H1 (cell line): ENCODE results near the gene LRRC42. TPM values are rescaled to one million over a fixed set of nuclear protein-coding genes. Genes with fewer than 3 reads are reported as not detected.

Experiments
- CTCF ChIA-PET: fragments of 300-600 bp; sonication (Branson Sonifier 250); formaldehyde crosslinking; loops from one replicate; lab custom pipeline; 2021; ENCODE audit not compliant: partially characterized antibody; lab: Charles Lee
- POLR2A ChIA-PET: fragments of 300-600 bp; sonication (Branson Sonifier 250); formaldehyde crosslinking; loops from one replicate; lab custom pipeline; 2021; ENCODE audit warnings: inconsistent platforms; ENCODE audit not compliant: partially characterized antibody; lab: Charles Lee
- DNase-seq, 2 experiments: peaks; one replicate each; pipeline versions ENCODE4 v3.0.0 to v3.0.0-alpha.2; 2010 to 2022; ENCODE audit warnings: low spot score in 2 of 2, low read depth in 1 of 2, mixed read lengths in 1 of 2
- FAIRE-seq: peaks from 2 replicates; lab custom pipeline; 2011; peaks lifted over from hg19 to GRCh38; lab: Jason Lieb, UNC
- H2AFZ ChIP-seq: 2 replicates; pipeline ENCODE4 v1.8.1; 2012; ENCODE audit warnings: low read length, inconsistent platforms
- H2AK5ac ChIP-seq: 2 replicates; pipeline ENCODE4 v1.6.1; 2013; ENCODE audit warnings: low read depth, low read length
- H2BK120ac ChIP-seq: replicated peaks from 2 replicates; pipeline ENCODE3; 2013; ENCODE audit warnings: low read depth, low read length, inconsistent platforms
- H2BK12ac ChIP-seq: 2 replicates; pipeline ENCODE4 v1.6.1; 2013; ENCODE audit warnings: low read depth, low read length
- H2BK15ac ChIP-seq: 2 replicates; pipeline ENCODE4 v1.6.1; 2013; ENCODE audit warnings: low read length
- H2BK20ac ChIP-seq: 2 replicates; pipeline ENCODE4 v1.6.1; 2013; ENCODE audit warnings: low read length
- H2BK5ac ChIP-seq: 2 replicates; pipeline ENCODE4 v1.6.1; 2013; ENCODE audit warnings: low read depth, low read length
- H3K14ac ChIP-seq: 2 replicates; pipeline ENCODE4 v1.6.1; 2013; ENCODE audit warnings: inconsistent platforms; ENCODE audit not compliant: insufficient read length
- H3K18ac ChIP-seq: 2 replicates; pipeline ENCODE4 v1.6.1; 2013; ENCODE audit warnings: low read length; ENCODE audit errors: extremely low read depth
- H3K23ac ChIP-seq: 2 replicates; pipeline ENCODE4 v1.6.1; 2013; ENCODE audit warnings: inconsistent platforms; ENCODE audit not compliant: insufficient read length
- H3K23me2 ChIP-seq: 2 replicates; pipeline ENCODE4 v1.6.1; 2013; ENCODE audit warnings: low read depth, low read length
- H3K27ac ChIP-seq: 2 replicates; pipeline ENCODE4 v1.6.1; 2011; ENCODE audit warnings: low read depth, low read length, inconsistent platforms
- H3K27me3 ChIP-seq, 4 experiments: replicated peaks in 1 of 4; 1 replicate in 1 of 4; 2 replicates in 3 of 4; pipeline versions ENCODE4 v1.6.1 to v1.8.1; 2011 to 2013; ENCODE audit warnings: low read length in 3 of 4, mild to moderate bottlenecking in 3 of 4, inconsistent platforms in 2 of 4, mixed read lengths in 2 of 4, moderate library complexity in 1 of 4; ENCODE audit not compliant: control insufficient read depth in 3 of 4, insufficient read depth in 3 of 4; ENCODE audit errors: extremely low read depth in 1 of 4
- H3K36me3 ChIP-seq, 4 experiments: 2 replicates each; pipeline versions ENCODE4 v1.6.1 to v1.8.1; 2011 to 2013; ENCODE audit warnings: mild to moderate bottlenecking in 4 of 4, low read length in 3 of 4, moderate library complexity in 2 of 4, control low read depth in 1 of 4, inconsistent platforms in 1 of 4; ENCODE audit not compliant: insufficient read depth in 4 of 4, control insufficient read depth in 2 of 4
- H3K4ac ChIP-seq: replicated peaks from 2 replicates; pipeline ENCODE3; 2013; ENCODE audit warnings: low read length, low read depth, mixed read lengths, inconsistent platforms; ENCODE audit not compliant: insufficient read length
- H3K4me1 ChIP-seq, 4 experiments: replicated peaks in 1 of 4; 1 replicate in 1 of 4; 2 replicates in 3 of 4; pipeline versions ENCODE4 v1.6.1 to v1.8.1; 2011 to 2013; ENCODE audit warnings: low read length in 3 of 4, inconsistent platforms in 2 of 4, mixed read lengths in 1 of 4; ENCODE audit not compliant: insufficient read depth in 4 of 4, control insufficient read depth in 3 of 4
- H3K4me2 ChIP-seq, 2 experiments: 2 replicates each; pipeline versions ENCODE4 v1.6.1 to v1.8.1; 2011 to 2013; ENCODE audit warnings: low read depth in 2 of 2, low read length in 2 of 2, control low read depth in 1 of 2, inconsistent platforms in 1 of 2, mild to moderate bottlenecking in 1 of 2; ENCODE audit not compliant: insufficient read depth in 1 of 2
- H3K4me3 ChIP-seq, 4 experiments: fragments of 200-600, 300-600 bp in 1 of 4; sonication (generic), shearing (Covaris generic), sonication (Bioruptor Twin) in 1 of 4; 2 replicates each; pipeline versions ENCODE4 v1.5.1 to v1.8.1; 2011 to 2016; ENCODE audit warnings: low read length in 4 of 4, low read depth in 3 of 4, control low read depth in 2 of 4, inconsistent platforms in 2 of 4, mild to moderate bottlenecking in 2 of 4, mixed read lengths in 1 of 4, moderate library complexity in 1 of 4; ENCODE audit not compliant: insufficient read depth in 2 of 4; ENCODE audit errors: extremely low read depth in 1 of 4
- H3K56ac ChIP-seq: replicated peaks from 2 replicates; pipeline ENCODE3; 2013; ENCODE audit warnings: low read depth, mild to moderate bottlenecking, mixed read lengths, low read length, inconsistent platforms; ENCODE audit not compliant: insufficient read length
- H3K79me1 ChIP-seq: 2 replicates; pipeline ENCODE4 v1.6.1; 2013; ENCODE audit warnings: low read depth, low read length, control low read depth
- H3K79me2 ChIP-seq, 2 experiments: 2 replicates each; pipeline versions ENCODE4 v1.6.1 to v1.8.1; 2012 to 2013; ENCODE audit warnings: low read length in 2 of 2, mild to moderate bottlenecking in 2 of 2, inconsistent platforms in 1 of 2; ENCODE audit not compliant: insufficient read depth in 2 of 2, control insufficient read depth in 1 of 2
- H3K9ac ChIP-seq, 4 experiments: replicated peaks in 1 of 4; 1 replicate in 1 of 4; 2 replicates in 3 of 4; pipeline versions ENCODE4 v1.6.1 to v1.8.1; 2011 to 2013; ENCODE audit warnings: low read depth in 3 of 4, low read length in 3 of 4, control low read depth in 2 of 4, mild to moderate bottlenecking in 2 of 4, moderate library complexity in 2 of 4, inconsistent platforms in 1 of 4; ENCODE audit errors: extremely low read depth in 1 of 4
- H3K9me3 ChIP-seq, 2 experiments: 2 replicates each; pipeline versions ENCODE4 v1.6.1 to v1.8.1; 2012 to 2013; ENCODE audit warnings: mild to moderate bottlenecking in 2 of 2, moderate library complexity in 2 of 2, control low read depth in 1 of 2, inconsistent platforms in 1 of 2, low read depth in 1 of 2, low read length in 1 of 2, mixed read lengths in 1 of 2; ENCODE audit not compliant: insufficient read depth in 2 of 2
- H4K20me1 ChIP-seq, 2 experiments: replicated peaks in 1 of 2; 2 replicates each; pipeline versions ENCODE3 to v1.8.1; 2011 to 2013; ENCODE audit warnings: inconsistent platforms in 2 of 2, low read length in 2 of 2, mild to moderate bottlenecking in 1 of 2; ENCODE audit not compliant: insufficient read depth in 2 of 2, control insufficient read depth in 1 of 2
- H4K5ac ChIP-seq: 2 replicates; pipeline ENCODE4 v1.6.1; 2013; ENCODE audit warnings: low read length, low read depth, mixed read lengths, inconsistent platforms; ENCODE audit not compliant: insufficient read length
- H4K8ac ChIP-seq: 2 replicates; pipeline ENCODE4 v1.8.0; 2013; ENCODE audit warnings: mild to moderate bottlenecking, moderate library complexity, low read length, inconsistent platforms; ENCODE audit not compliant: insufficient read depth; ENCODE audit errors: extremely low read depth
- H4K91ac ChIP-seq: replicated peaks from 2 replicates; pipeline ENCODE3; 2013; ENCODE audit warnings: low read length, mixed read lengths, inconsistent platforms; ENCODE audit not compliant: insufficient read length
- MAFK ChIP-seq: IDR thresholded peaks from 2 replicates; pipeline ENCODE4 v1.6.1; 2012; ENCODE audit warnings: low read depth, mild to moderate bottlenecking, improper control_type of control experiment, low read length
- WGBS, 2 experiments: shearing (Covaris generic) in 1 of 2; methylation state at CpG; one replicate each; pipeline versions ENCODE4 v1.1.6 to v1.1.7; 2013 to 2015; ENCODE audit warnings: low lambda C conversion rate in 2 of 2, mixed read lengths in 2 of 2, inconsistent platforms in 1 of 2, low coverage in 1 of 2, missing lambda C conversion rate in 1 of 2; ENCODE audit not compliant: insufficient replicate concordance in 2 of 2, insufficient coverage in 1 of 2, insufficient read length in 1 of 2; ENCODE audit errors: extremely low coverage in 1 of 2, missing lambda C conversion rate in 1 of 2; 5-methylcytosine and 5-hydroxymethylcytosine counted together
- polyA plus RNA-seq, 7 experiments: library from polyadenylated mRNA; depleted of rRNA in 3 of 7; stranded (reverse) in 5 of 7; unstranded in 2 of 7; fragments of >200 nt in 5 of 7; fragments of 200-250 nt in 2 of 7; gene quantifications; 1 replicate in 5 of 7; 2 replicates in 1 of 7; 4 replicates in 1 of 7; pipeline versions ENCODE4 v1.2.1 to v1.2.3, GENCODE V29; 2011 to 2013; ENCODE audit warnings: missing spikeins in 2 of 7, mixed read lengths in 2 of 7
- total RNA-seq: library from RNA; stranded (reverse); fragmentation: NEBNext Ultra II Directional; extraction: Animal tissue kit (Norgen Biotek cat#: 25700); gene quantifications from 2 replicates; pipeline ENCODE4 v1.2.1, GENCODE V29; 2021

LRRC42 gene
- total and polyA plus RNA-seq, 2 of the 8 experiments (the other 6 are each of a cell fraction or from before 2014, with no cell fraction given), result 38.2 to 54.1 TPM

GRCh38 chr1:53936430-53936829 is 9.7 kb upstream of the LRRC42 start:
- no peaks in the 10 kb centered on the region for H3K27me3 ChIP-seq
- H3K23ac ChIP-seq, result no peak overlapping the region
- H3K4me2 ChIP-seq, result no peak overlapping the region
- no peak overlapping the region for H4K91ac ChIP-seq
- no peaks in the 10 kb centered on the region for H3K79me2 ChIP-seq
- H3K9ac ChIP-seq, result no peak overlapping the region
- WGBS, 2 experiments, result 76% methylated on average over 1 of the region's 1 CpG; no CpG with 5 or more reads in 1 of the 2 experiments
- no peak overlapping the region for H4K5ac ChIP-seq
- CTCF ChIA-PET, result interaction anchor here (1.4 to 1.7 kb wide), 3 partner anchors 12 to 19 kb away, joined by 3 to 6 read pairs (median 3); no protein-coding TSS in a partner anchor
- no peak overlapping the region for H4K8ac ChIP-seq
- no peaks in the 10 kb centered on the region for H3K79me1 ChIP-seq
- H3K9me3 ChIP-seq, result peaks cover 9 to 13% of the 10 kb centered on the region in 2 experiments
- no peak overlapping the region for H2BK12ac ChIP-seq
- H3K18ac ChIP-seq, result no peak overlapping the region
- no peak overlapping the region for H2BK20ac ChIP-seq
- no peak overlapping the region for H3K4ac ChIP-seq
- no peak overlapping the region for H2BK15ac ChIP-seq
- TF ChIP-seq MAFK, result no peak
- DNase-seq (no peak), FAIRE-seq (no peak)
- H3K4me1 ChIP-seq, result no peaks in the 10 kb centered on the region
- no peak overlapping the region for H3K4me3 ChIP-seq
- H2AK5ac ChIP-seq, result no peak overlapping the region
- no peak overlapping the region for H3K27ac ChIP-seq
- no peaks in the 10 kb centered on the region for H4K20me1 ChIP-seq
- POLR2A ChIA-PET, result no interaction called here
- no peak overlapping the region for H2BK120ac ChIP-seq
- no peak overlapping the region for H2BK5ac ChIP-seq
- no peak overlapping the region for H2AFZ ChIP-seq
- H3K56ac ChIP-seq, result no peak overlapping the region
- H3K23me2 ChIP-seq, result no peaks in the 10 kb centered on the region
- peaks cover 0 to 11% (median 2%) of the 10 kb centered on the region in 4 experiments; a peak in 3 of 8 replicates for H3K36me3 ChIP-seq
- no peak overlapping the region for H3K14ac ChIP-seq
